MCF 10A (cell line): Measurements from ENCODE around the gene E2F1. TPM values are rescaled to one million over a fixed set of nuclear protein-coding genes. Genes with fewer than 3 reads are reported as not detected.

Source experiments
- BruUV-seq: library from RNA; stranded (reverse); fragments of 400-500 nt; replicated peaks from 2 replicates; lab custom pipeline; 2021; lab: Mats Ljungman, UMichigan
- CTCF ChIA-PET: fragments of 300-600 bp; sonication (Branson Sonifier 250); formaldehyde crosslinking; extraction: SDS; loops from one replicate; lab custom pipeline; 2021; ENCODE audit warnings: antibody characterized with exemption, inconsistent platforms; lab: Yijun Ruan, JAX
- POLR2A ChIA-PET: fragments of 300-600, 350-650 bp; sonication (Branson Sonifier 250); formaldehyde crosslinking; extraction: SDS; loops from one replicate; lab custom pipeline; 2020; ENCODE audit warnings: antibody characterized with exemption, inconsistent platforms; lab: Yijun Ruan, JAX
- DNase-seq: peaks from one replicate; pipeline ENCODE4 v3.0.0-alpha.2; 2018; ENCODE audit not compliant: unreplicated experiment
- H3K27ac Mint-ChIP-seq: one replicate; pipeline ENCODE4 v1.8.0; 2022; ENCODE audit warnings: mild to moderate bottlenecking, low read depth, mixed read lengths; ENCODE audit not compliant: unreplicated experiment
- H3K27me3 Mint-ChIP-seq: one replicate; pipeline ENCODE4 v1.8.0; 2022; ENCODE audit warnings: mixed read lengths; ENCODE audit not compliant: insufficient read depth, unreplicated experiment
- H3K36me3 Mint-ChIP-seq: one replicate; pipeline ENCODE4 v1.8.0; 2022; ENCODE audit warnings: mild to moderate bottlenecking, moderate library complexity, mixed read lengths; ENCODE audit not compliant: insufficient read depth, unreplicated experiment
- H3K4me1 Mint-ChIP-seq: one replicate; pipeline ENCODE4 v1.8.0; 2022; ENCODE audit warnings: mixed read lengths; ENCODE audit not compliant: insufficient read depth, unreplicated experiment
- H3K4me3 Mint-ChIP-seq: one replicate; pipeline ENCODE4 v1.8.0; 2022; ENCODE audit warnings: mild to moderate bottlenecking, moderate library complexity, mixed read lengths; ENCODE audit not compliant: unreplicated experiment
- H3K9me3 Mint-ChIP-seq: one replicate; pipeline ENCODE4 v1.8.0; 2022; ENCODE audit warnings: mixed read lengths; ENCODE audit not compliant: unreplicated experiment
- intact Hi-C: fragments of 100-400 bp; cut with micrococcal nuclease; formaldehyde crosslinking; loops from 2 replicates; pipeline ENCODE4 v1.14.1; 2022
- total RNA-seq: library from RNA; stranded (reverse); gene quantifications from 2 replicates; pipeline ENCODE4 v1.2.3, GENCODE V29; 2022
- TF ChIP-seq, protein P1 (sequence below): fragments of 200-600 bp; IDR thresholded peaks from one replicate; pipeline ENCODE4 v1.8.0; 2022; ENCODE audit warnings: antibody characterized with exemption, mild to moderate bottlenecking; ENCODE audit not compliant: unreplicated experiment

The E2F1 gene
- total RNA-seq, 1 experiment from 2014 or later = 3.7 TPM

- no TSS peak for BruUV-seq
- Mint-ChIP-seq H3K4me1 (no peaks in the 10 kb centered on the region), H3K4me3 (no peak overlapping the region), H3K27ac (no peak overlapping the region), H3K36me3 (peaks cover 73% of the 10 kb centered on the region), H3K27me3 (no peaks in the 10 kb centered on the region), H3K9me3 (no peaks in the 10 kb centered on the region)
- ChIA-PET CTCF (interaction anchor here (0.7 to 1.2 kb wide), 3 partner anchors 14 to 42 kb away, joined by 3 to 5 read pairs (median 4); no protein-coding TSS in a partner anchor), POLR2A (no interaction called here)
- DNase-seq = no peak
- intact Hi-C loops = no loop called here
- TF ChIP-seq, protein P1, sequence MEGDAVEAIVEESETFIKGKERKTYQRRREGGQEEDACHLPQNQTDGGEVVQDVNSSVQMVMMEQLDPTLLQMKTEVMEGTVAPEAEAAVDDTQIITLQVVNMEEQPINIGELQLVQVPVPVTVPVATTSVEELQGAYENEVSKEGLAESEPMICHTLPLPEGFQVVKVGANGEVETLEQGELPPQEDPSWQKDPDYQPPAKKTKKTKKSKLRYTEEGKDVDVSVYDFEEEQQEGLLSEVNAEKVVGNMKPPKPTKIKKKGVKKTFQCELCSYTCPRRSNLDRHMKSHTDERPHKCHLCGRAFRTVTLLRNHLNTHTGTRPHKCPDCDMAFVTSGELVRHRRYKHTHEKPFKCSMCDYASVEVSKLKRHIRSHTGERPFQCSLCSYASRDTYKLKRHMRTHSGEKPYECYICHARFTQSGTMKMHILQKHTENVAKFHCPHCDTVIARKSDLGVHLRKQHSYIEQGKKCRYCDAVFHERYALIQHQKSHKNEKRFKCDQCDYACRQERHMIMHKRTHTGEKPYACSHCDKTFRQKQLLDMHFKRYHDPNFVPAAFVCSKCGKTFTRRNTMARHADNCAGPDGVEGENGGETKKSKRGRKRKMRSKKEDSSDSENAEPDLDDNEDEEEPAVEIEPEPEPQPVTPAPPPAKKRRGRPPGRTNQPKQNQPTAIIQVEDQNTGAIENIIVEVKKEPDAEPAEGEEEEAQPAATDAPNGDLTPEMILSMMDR = no peak
Measured at GRCh38 chr20:33626190-33626589, 60.0 kb downstream of the E2F1 start.

Other genes starting within 250 kb of the E2F1 start
- gene SNTA1, start 242.6 kb downstream of the E2F1 start, total RNA-seq = 1.4 and 2.0 TPM in 2 replicates
- 15.4 and 17.3 TPM in 2 replicates for gene CBFA2T2, start 196.3 kb downstream of the E2F1 start, total RNA-seq
- gene C20orf144, start 24.1 kb downstream of the E2F1 start, total RNA-seq = 0.12 and 0.21 TPM in 2 replicates
- gene ACTL10, start 19.4 kb downstream of the E2F1 start, total RNA-seq = 1.7 and 3.2 TPM in 2 replicates
- 13.0 and 15.1 TPM in 2 replicates for gene NECAB3, start 12.0 kb downstream of the E2F1 start, total RNA-seq
- 3.9 and 5.2 TPM in 2 replicates for gene PXMP4, start 33.9 kb upstream of the E2F1 start, total RNA-seq
- gene ZNF341, start 45.6 kb upstream of the E2F1 start, total RNA-seq = 2.0 and 2.5 TPM in 2 replicates
- gene CHMP4B, start 125.0 kb upstream of the E2F1 start, total RNA-seq = 77.6 and 95.2 TPM in 2 replicates